ENCODE data around the gene LRP2.

The LRP2 gene

DNA sequence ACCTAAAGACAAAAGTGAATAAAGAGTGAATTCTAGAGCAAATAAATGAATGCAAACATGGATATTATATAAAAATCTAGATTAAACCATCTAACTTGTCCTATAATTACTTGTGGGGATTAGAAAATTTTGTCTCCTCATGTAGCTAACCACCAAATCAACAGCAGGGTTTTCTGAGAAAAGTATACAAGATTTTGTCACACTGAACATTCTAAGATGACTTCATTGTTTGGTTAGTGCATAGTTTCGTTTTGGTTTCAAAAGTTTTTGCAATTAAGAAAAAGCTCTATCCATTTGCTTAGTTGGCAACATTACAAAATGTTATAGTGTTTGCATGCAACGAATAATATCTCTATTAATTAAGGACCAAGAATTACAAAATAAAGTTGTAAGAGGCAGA lies 125.0 kb downstream of the LRP2 start:
- no peak for DNase-seq

DNA sequence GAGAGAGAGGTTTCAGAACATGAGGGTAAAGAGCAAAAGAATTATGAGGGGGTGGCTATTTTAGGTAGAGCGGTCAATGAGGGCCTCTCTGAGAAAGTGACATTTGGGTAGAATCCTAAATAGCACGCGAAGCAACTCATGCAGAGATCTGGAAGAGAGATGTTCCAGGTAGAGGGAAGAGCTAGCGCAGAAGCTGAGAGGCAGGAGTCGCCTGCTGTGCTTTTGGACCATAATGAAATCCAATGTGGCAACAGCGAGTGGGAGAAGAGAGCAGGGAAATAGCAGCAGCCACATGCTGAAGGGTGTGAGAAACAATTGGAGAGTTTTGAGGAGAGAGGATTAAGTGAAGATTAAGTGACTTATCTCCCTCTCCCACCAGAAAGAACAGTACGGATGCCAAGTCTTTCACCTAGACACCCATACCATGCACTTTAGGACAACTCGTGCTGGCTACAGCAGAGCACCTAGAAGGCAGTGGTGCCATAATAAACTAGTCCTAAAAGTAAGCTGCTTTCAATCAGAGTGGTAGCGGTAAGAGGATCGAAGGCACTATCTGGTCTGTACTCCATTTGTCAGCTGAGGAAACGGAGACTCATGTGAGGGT lies 129.7 kb downstream of the LRP2 start:
- no peak for DNase-seq

GRCh38 chr2:169230204-169230603 lies 132.1 kb downstream of the LRP2 start:
- DNase-seq: no peak

DNA sequence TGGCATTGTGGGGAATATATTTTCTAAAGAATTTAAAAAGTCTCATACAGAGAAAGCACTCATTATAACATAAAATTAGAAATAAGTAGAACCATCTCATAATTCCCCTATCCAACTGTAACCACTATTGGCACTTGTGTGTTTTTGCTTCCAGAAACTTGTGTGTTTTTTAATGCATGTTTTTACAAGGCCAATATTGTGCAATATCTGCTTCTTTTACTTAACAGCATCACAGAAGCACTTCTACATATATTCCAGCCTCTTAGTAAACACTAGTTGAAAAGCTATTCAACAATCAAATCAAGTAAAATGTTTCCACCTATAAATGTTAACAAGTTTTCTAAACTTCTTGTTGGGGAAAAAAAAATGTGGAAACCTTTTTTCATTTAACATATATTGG lies 132.7 kb downstream of the LRP2 start:
- DNase-seq: no peak

DNA sequence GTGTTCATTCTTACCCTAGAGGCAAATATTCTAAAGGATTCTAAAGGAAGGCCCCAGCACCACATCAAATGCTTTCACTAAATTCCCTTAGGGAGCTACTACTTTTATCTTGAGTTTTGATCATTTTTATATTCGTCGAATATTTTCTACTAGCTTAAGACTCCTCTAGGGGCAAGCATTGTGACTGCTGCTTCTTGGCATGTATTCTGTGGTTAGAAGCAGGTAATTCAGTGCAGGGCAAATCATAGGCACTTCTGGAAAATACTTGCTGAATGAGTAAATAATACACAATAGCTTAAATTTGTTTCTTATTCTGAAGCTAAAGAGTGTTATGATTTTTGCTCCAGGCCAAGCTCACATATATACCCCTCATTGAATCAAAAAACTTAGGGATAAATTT lies 136.4 kb downstream of the LRP2 start:
- no peak for DNase-seq

- no peak for DNase-seq
Measured at GRCh38 chr2:169225233-169225750, 137.0 kb downstream of the LRP2 start.

DNA sequence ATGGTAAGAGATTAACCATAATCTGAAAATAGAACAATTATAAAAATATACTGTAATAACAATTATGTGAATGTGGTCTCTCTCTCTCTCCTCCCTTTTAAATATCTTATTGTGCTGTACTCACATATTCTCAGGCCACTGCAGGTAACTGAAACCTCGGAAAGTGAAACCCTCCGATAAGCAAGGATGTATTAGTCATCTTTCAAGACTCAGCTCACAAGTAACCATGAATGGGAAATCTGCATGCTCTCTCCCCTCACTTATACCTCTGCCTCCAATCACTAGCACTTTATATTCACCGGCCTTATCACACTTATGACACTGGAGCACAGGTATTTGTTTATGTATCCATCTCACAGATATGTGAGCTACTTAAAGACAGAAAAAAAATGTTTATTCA lies 139.7 kb downstream of the LRP2 start:
- no peak for DNase-seq

GRCh38 chr2:169221745-169222369 lies 140.5 kb downstream of the LRP2 start:
- peak; percentile 35 for DNase-seq

GRCh38 chr2:169210917-169211316 lies 151.4 kb downstream of the LRP2 start:
- DNase-seq: no peak

- no peak for DNase-seq
Measured at GRCh38 chr2:169208026-169208425, 154.3 kb downstream of the LRP2 start.

GRCh38 chr2:169205176-169205575 lies 157.2 kb downstream of the LRP2 start:
- DNase-seq: no peak

GRCh38 chr2:169203952-169204351 lies 158.4 kb downstream of the LRP2 start:
- DNase-seq: no peak

GRCh38 chr2:169200756-169201155 lies 161.6 kb downstream of the LRP2 start:
- DNase-seq: no peak

DNA sequence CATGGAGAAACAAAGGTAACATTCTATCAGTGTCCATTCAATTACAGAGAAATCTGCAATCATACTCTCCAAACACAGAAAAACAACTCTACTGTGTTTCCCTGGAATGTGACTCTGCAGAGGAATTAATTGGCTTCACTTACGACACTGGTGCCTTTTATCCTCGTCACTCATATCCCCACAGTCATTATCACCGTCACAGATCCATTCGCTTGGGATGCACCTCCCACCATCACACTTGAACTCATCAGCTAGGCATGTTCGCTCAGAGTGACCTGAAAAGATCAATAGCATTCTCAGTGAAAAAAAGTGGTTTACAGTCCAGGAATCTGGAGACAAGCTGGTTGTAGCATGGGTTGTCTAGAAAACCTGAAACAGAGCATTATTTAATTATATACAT lies 168.7 kb downstream of the LRP2 start:
- DNase-seq: no peak

GRCh38 chr2:169190197-169190775 lies 172.0 kb downstream of the LRP2 start:
- DNase-seq: no peak

- DNase-seq: no peak
Measured at GRCh38 chr2:169189132-169189531, 173.2 kb downstream of the LRP2 start.

GRCh38 chr2:169185711-169186110 lies 176.6 kb downstream of the LRP2 start:
- no peak for DNase-seq

GRCh38 chr2:169184074-169184473 lies 178.3 kb downstream of the LRP2 start:
- DNase-seq: no peak

GRCh38 chr2:169182573-169182972 lies 179.8 kb downstream of the LRP2 start:
- DNase-seq: no peak

- DNase-seq: no peak
Measured at GRCh38 chr2:169178804-169179390, 183.4 kb downstream of the LRP2 start.

DNA sequence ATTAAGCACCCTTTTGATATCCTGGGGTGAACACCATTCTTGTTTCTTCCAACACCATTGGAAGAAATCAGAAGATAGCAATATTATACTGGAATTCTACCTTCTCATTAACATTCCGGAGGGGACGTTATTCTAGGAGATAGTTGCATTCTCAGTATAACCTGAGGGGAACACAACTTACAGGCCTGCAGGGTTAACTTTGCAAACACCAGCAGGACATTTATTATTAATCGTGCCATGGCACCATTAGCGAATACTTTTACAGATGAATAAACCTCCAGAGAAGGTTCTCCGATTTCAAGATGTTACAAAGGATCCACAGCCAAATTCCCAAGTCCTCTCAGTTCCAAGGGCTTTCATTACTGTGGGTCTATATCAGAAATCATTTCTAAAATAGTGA lies 184.0 kb downstream of the LRP2 start:
- no peak for DNase-seq

GRCh38 chr2:169175112-169175511 lies 187.2 kb downstream of the LRP2 start:
- no peak for DNase-seq

DNA sequence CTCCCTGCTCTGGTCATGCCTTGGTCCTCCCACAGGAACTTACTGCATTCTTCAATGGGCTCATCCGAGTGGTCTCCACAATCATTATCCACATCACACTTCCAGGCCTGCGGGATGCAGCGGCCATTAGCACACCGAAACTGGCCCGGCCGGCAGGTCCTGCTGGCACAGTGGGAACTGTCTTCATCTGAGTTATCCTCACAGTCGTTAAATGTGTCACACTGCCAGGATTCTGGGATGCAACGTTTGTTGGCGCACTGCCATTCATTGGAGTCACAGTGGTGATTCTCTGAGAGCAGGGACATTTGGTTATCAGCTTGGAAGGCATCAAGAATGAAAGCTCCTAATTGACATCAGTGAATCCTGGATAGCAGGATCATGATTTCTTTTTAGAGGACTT lies 188.5 kb downstream of the LRP2 start:
- no peak for DNase-seq

GRCh38 chr2:169172914-169173313 lies 189.4 kb downstream of the LRP2 start:
- no peak for DNase-seq

All from NCI-H774 (cell line).